GM12878 (cell line): ENCODE measurements around the gene CACNA1A. TPM values are rescaled to one million over a fixed set of nuclear protein-coding genes. Genes with fewer than 3 reads are reported as not detected.

Experiments
- ATAC-seq: fragments of 200-7000 bp; cut with Tn5 transposase; 3 replicates; pipeline ENCODE4 v1.9.1; 2020; ENCODE audit warnings: mild to moderate bottlenecking, moderate library complexity
- BruUV-seq: library from RNA; stranded (reverse); fragments of 400-500 nt; replicated peaks from 2 replicates; lab custom pipeline; 2021; lab: Mats Ljungman, UMichigan
- CTCF ChIA-PET: fragments of 300-600 bp; sonication (Branson Sonifier 250); formaldehyde crosslinking; extraction: SDS; loops from one replicate; lab custom pipeline; 2021; ENCODE audit warnings: inconsistent platforms; lab: Yijun Ruan, JAX
- POLR2A ChIA-PET: fragments of 350-600 bp; formaldehyde crosslinking; extraction: SDS; loops from one replicate; lab custom pipeline; 2021; ENCODE audit warnings: inconsistent platforms; lab: Charles Lee
- RAD21 ChIA-PET: fragments of 300-600 bp; sonication (Branson Sonifier 250); formaldehyde crosslinking; loops from one replicate; lab custom pipeline; 2023; ENCODE audit warnings: antibody characterized with exemption; ENCODE audit not compliant: unreplicated experiment; lab: Charles Lee
- SMC1A ChIA-PET: fragments of 300-600 bp; sonication (Branson Sonifier 250); formaldehyde crosslinking; loops from one replicate; lab custom pipeline; 2023; ENCODE audit not compliant: unreplicated experiment, uncharacterized antibody; lab: Charles Lee
- DNase-seq: peaks from one replicate; pipeline ENCODE4 v3.0.0-alpha.2; 2011; ENCODE audit warnings: low read depth, low spot score
- FAIRE-seq: peaks from 3 replicates; lab custom pipeline; 2011; peaks lifted over from hg19 to GRCh38; lab: Jason Lieb, UNC
- H2AFZ ChIP-seq: 2 replicates; pipeline ENCODE4 v1.6.0; 2011; ENCODE audit warnings: low read depth, low read length, control low read depth; ENCODE audit not compliant: control insufficient read depth
- H3K27ac ChIP-seq: 2 replicates; pipeline ENCODE4 v1.5.1; 2011; ENCODE audit warnings: control low read depth; ENCODE audit not compliant: control insufficient read depth, insufficient read depth
- H3K27me3 ChIP-seq, 2 experiments: replicated peaks in 1 of 2; 2 replicates each; pipeline versions ENCODE4 v1.6.0 to v1.6.1; 2011; ENCODE audit warnings: low read length in 1 of 2; ENCODE audit not compliant: control insufficient read depth in 2 of 2, insufficient read depth in 2 of 2
- H3K36me3 ChIP-seq, 2 experiments: 2 replicates each; pipeline ENCODE4 v1.5.1; 2011; ENCODE audit warnings: low read length in 1 of 2; ENCODE audit not compliant: control insufficient read depth in 2 of 2, insufficient read depth in 2 of 2
- H3K4me1 ChIP-seq: 2 replicates; pipeline ENCODE4 v1.6.1; 2011; ENCODE audit warnings: mild to moderate bottlenecking, low read length, moderate library complexity, mixed read lengths; ENCODE audit not compliant: control insufficient read depth, insufficient read depth
- H3K4me2 ChIP-seq: 2 replicates; pipeline ENCODE4 v1.6.0; 2011; ENCODE audit warnings: control low read depth; ENCODE audit not compliant: control insufficient read depth, insufficient read depth
- H3K4me3 ChIP-seq: fragments of 200-600 bp; sonication (generic); 2 replicates; pipeline ENCODE4 v1.5.1; 2016
- H3K79me2 ChIP-seq: 2 replicates; pipeline ENCODE4 v1.6.0; 2011; ENCODE audit warnings: low read length; ENCODE audit not compliant: control insufficient read depth, insufficient read depth
- H3K9ac ChIP-seq: 2 replicates; pipeline ENCODE4 v1.8.0; 2011; ENCODE audit warnings: low read length, control low read depth, mixed read lengths; ENCODE audit not compliant: control insufficient read depth, insufficient read depth
- H3K9me3 ChIP-seq: replicated peaks from 3 replicates; pipeline ENCODE4 v1.5.1; 2011; ENCODE audit warnings: mild to moderate bottlenecking, low read length; ENCODE audit not compliant: control insufficient read depth, insufficient read depth
- H4K20me1 ChIP-seq: 2 replicates; pipeline ENCODE4 v1.6.0; 2011; ENCODE audit not compliant: control insufficient read depth, insufficient read depth
- KAT2A ChIP-seq: conservative IDR thresholded peaks from 2 replicates; pipeline ENCODE4 v1.6.1; 2011; ENCODE audit warnings: low read depth, low read length; ENCODE audit not compliant: control insufficient read depth
- NKRF ChIP-seq: fragments of 450-650 bp; conservative IDR thresholded peaks from 2 replicates; pipeline ENCODE4 v1.6.1; 2017; ENCODE audit warnings: mild to moderate bottlenecking, moderate library complexity
- RFX5 ChIP-seq: IDR thresholded peaks from 2 replicates; pipeline ENCODE4 v1.6.1; 2011; ENCODE audit warnings: low read depth, low read length, improper control_type of control experiment
- SREBF1 ChIP-seq: IDR thresholded peaks from 2 replicates; pipeline ENCODE4 v1.6.1; 2012; ENCODE audit warnings: mild to moderate bottlenecking, low read length
- WGBS: methylation state at CpG from one replicate; pipeline ENCODE4 v1.1.6; 2016; ENCODE audit warnings: low lambda C conversion rate; ENCODE audit not compliant: insufficient replicate concordance, insufficient coverage; ENCODE audit errors: missing lambda C conversion rate; 5-methylcytosine and 5-hydroxymethylcytosine counted together
- in situ Hi-C: fragments of 300-500 bp; cut with MboI; formaldehyde crosslinking; loops from 9 replicates; pipeline ENCODE4 v1.14.3; 2018; ENCODE audit warnings: mixed read lengths
- intact Hi-C: fragments of 100-400 bp; cut with micrococcal nuclease; formaldehyde crosslinking; loops from one replicate; pipeline ENCODE4 v1.14.2; 2022; ENCODE audit not compliant: unreplicated experiment
- polyA plus RNA-seq, 11 experiments: library from polyadenylated mRNA; depleted of rRNA in 4 of 11; unstranded in 6 of 11; stranded (reverse) in 5 of 11; fragments of >200 nt; fragmentation: Nextera tagmentation in 4 of 11; fragmentation: Illumina TruSeq in 1 of 11; extraction: Ambion mirVana in 4 of 11; extraction: Trizol in 1 of 11; gene quantifications; 1 replicate in 1 of 11; 2 replicates in 10 of 11; pipeline versions ENCODE4 v1.2.1 to v1.2.3, GENCODE V29; 2011 to 2016; ENCODE audit warnings: inconsistent platforms in 2 of 11, missing spikeins in 2 of 11, low read depth in 1 of 11
- total RNA-seq, 4 experiments: library from RNA; depleted of rRNA in 3 of 4; stranded (reverse); fragments of >200 nt in 3 of 4; fragmentation: Illumina TruSeq in 1 of 4; extraction: Trizol in 1 of 4; gene quantifications; 2 replicates each; pipeline versions ENCODE4 v1.2.1 to v1.2.3, GENCODE V29; 2013 to 2021
- TF ChIP-seq, protein P1 (sequence below): fragments of 450-650 bp; IDR thresholded peaks from 2 replicates; pipeline ENCODE4 v1.6.1; 2017; ENCODE audit warnings: mild to moderate bottlenecking, moderate library complexity

CACNA1A gene
- total and polyA plus RNA-seq, 10 of the 15 experiments (the other 5 are each of a cell fraction or from before 2014, with no cell fraction given), result 1.1 to 4.4 (median 2.5) TPM

GRCh38 chr19:13290741-13291140 is 215.5 kb downstream of the CACNA1A start:
- 30% methylated on average over 4 of the region's 4 CpGs for WGBS
- in situ Hi-C loops, result loop anchor here (25.0 kb wide), 1 partner anchor 772 kb away; the partner anchor contains the start of genes MISP3 and PALM3
- CTCF ChIA-PET, result interaction anchor here (3.0 kb wide), 1 partner anchor 12 kb away, joined by 15 read pairs; no protein-coding TSS in a partner anchor

More at GRCh38 chr19:13290741-13291140, 215.5 kb downstream of the CACNA1A start:
- BruUV-seq, result no TSS peak
- DNase-seq (no peak), FAIRE-seq (no peak), ATAC-seq (no peak)
- intact Hi-C loops, result no loop called here
- H3K4me1 ChIP-seq, result no peaks in the 10 kb centered on the region
- no peak overlapping the region for H3K4me3 ChIP-seq
- no peak overlapping the region for H3K4me2 ChIP-seq
- no peak overlapping the region for H3K9ac ChIP-seq
- no peaks in the 10 kb centered on the region for H3K79me2 ChIP-seq
- ChIA-PET RAD21 (no interaction called here), POLR2A (no interaction called here), SMC1A (no interaction called here)
- no peaks in the 10 kb centered on the region for H3K9me3 ChIP-seq
- no peak overlapping the region for H2AFZ ChIP-seq
- H4K20me1 ChIP-seq, result no peaks in the 10 kb centered on the region
- no peak overlapping the region for H3K27ac ChIP-seq
- TF ChIP-seq RFX5 (no peak), NKRF (no peak), KAT2A (no peak), SREBF1 (no peak)
- TF ChIP-seq, protein P1, sequence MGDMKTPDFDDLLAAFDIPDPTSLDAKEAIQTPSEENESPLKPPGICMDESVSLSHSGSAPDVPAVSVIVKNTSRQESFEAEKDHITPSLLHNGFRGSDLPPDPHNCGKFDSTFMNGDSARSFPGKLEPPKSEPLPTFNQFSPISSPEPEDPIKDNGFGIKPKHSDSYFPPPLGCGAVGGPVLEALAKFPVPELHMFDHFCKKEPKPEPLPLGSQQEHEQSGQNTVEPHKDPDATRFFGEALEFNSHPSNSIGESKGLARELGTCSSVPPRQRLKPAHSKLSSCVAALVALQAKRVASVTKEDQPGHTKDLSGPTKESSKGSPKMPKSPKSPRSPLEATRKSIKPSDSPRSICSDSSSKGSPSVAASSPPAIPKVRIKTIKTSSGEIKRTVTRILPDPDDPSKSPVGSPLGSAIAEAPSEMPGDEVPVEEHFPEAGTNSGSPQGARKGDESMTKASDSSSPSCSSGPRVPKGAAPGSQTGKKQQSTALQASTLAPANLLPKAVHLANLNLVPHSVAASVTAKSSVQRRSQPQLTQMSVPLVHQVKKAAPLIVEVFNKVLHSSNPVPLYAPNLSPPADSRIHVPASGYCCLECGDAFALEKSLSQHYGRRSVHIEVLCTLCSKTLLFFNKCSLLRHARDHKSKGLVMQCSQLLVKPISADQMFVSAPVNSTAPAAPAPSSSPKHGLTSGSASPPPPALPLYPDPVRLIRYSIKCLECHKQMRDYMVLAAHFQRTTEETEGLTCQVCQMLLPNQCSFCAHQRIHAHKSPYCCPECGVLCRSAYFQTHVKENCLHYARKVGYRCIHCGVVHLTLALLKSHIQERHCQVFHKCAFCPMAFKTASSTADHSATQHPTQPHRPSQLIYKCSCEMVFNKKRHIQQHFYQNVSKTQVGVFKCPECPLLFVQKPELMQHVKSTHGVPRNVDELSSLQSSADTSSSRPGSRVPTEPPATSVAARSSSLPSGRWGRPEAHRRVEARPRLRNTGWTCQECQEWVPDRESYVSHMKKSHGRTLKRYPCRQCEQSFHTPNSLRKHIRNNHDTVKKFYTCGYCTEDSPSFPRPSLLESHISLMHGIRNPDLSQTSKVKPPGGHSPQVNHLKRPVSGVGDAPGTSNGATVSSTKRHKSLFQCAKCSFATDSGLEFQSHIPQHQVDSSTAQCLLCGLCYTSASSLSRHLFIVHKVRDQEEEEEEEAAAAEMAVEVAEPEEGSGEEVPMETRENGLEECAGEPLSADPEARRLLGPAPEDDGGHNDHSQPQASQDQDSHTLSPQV, result no peak
- H3K27me3 ChIP-seq, result no peaks in the 10 kb centered on the region
- no peaks in the 10 kb centered on the region for H3K36me3 ChIP-seq
